Liver (tissue), 9 donors: ENCODE data around the gene UTF1. TPM values are rescaled to one million over a fixed set of nuclear protein-coding genes. Genes with fewer than 3 reads are reported as not detected.

Experiments used
- DNase-seq: peaks from one replicate; pipeline ENCODE4 v3.0.0-alpha.2; 2017; ENCODE audit warnings: low spot score
- H3K27ac ChIP-seq, 2 donors: one replicate each; pipeline ENCODE4 v1.7.0; 2013; ENCODE audit warnings: inconsistent platforms in 2 of 2, low read length in 2 of 2, control low read depth in 1 of 2, low read depth in 1 of 2, mild to moderate bottlenecking in 1 of 2
- H3K27me3 ChIP-seq, 4 donors: one replicate each; pipeline versions ENCODE4 v1.6.1 to v1.7.0; 2013; ENCODE audit warnings: low read length in 3 of 4, inconsistent platforms in 1 of 4, mild to moderate bottlenecking in 1 of 4, moderate library complexity in 1 of 4; ENCODE audit not compliant: control insufficient read depth in 4 of 4, insufficient read depth in 4 of 4
- H3K36me3 ChIP-seq, 4 donors: one replicate each; pipeline versions ENCODE4 v1.6.1 to v1.7.0; 2013; ENCODE audit warnings: low read length in 3 of 4, mild to moderate bottlenecking in 3 of 4, low read depth in 1 of 4, moderate library complexity in 1 of 4; ENCODE audit not compliant: control insufficient read depth in 4 of 4, insufficient read depth in 3 of 4
- H3K4me1 ChIP-seq, 4 donors: one replicate each; pipeline versions ENCODE4 v1.6.1 to v1.7.0; 2013; ENCODE audit warnings: low read length in 3 of 4, mild to moderate bottlenecking in 3 of 4, moderate library complexity in 1 of 4; ENCODE audit not compliant: control insufficient read depth in 4 of 4, insufficient read depth in 4 of 4
- H3K4me3 ChIP-seq, 3 donors: one replicate each; pipeline versions ENCODE4 v1.6.1 to v1.7.0; 2013; ENCODE audit warnings: low read length in 3 of 3, control low read depth in 1 of 3, low read depth in 1 of 3, mild to moderate bottlenecking in 1 of 3
- H3K9ac ChIP-seq, 2 donors: one replicate each; pipeline ENCODE4 v1.7.0; 2013; ENCODE audit warnings: low read length in 2 of 2, mild to moderate bottlenecking in 2 of 2, moderate library complexity in 2 of 2, control low read depth in 1 of 2, low read depth in 1 of 2
- H3K9me3 ChIP-seq, 4 donors: one replicate each; pipeline versions ENCODE4 v1.6.1 to v1.7.0; 2013; ENCODE audit warnings: low read length in 3 of 4; ENCODE audit not compliant: control insufficient read depth in 4 of 4
- EGR1 ChIP-seq, 2 donors: IDR thresholded peaks; 2 replicates each; pipeline ENCODE4 v1.6.1; 2016 to 2018; ENCODE audit warnings: antibody characterized with exemption in 2 of 2, low read depth in 2 of 2
- FOXA1 ChIP-seq: IDR thresholded peaks from 2 replicates; pipeline ENCODE4 v1.6.1; 2016; ENCODE audit warnings: antibody characterized with exemption
- FOXA2 ChIP-seq: IDR thresholded peaks from 2 replicates; pipeline ENCODE4 v1.6.1; 2016; ENCODE audit warnings: antibody characterized with exemption
- GABPA ChIP-seq, 2 donors: IDR thresholded peaks in 1 of 2; conservative IDR thresholded peaks in 1 of 2; 2 replicates each; pipeline ENCODE4 v1.6.1; 2016; ENCODE audit warnings: antibody characterized with exemption in 2 of 2, mild to moderate bottlenecking in 1 of 2, moderate library complexity in 1 of 2
- HNF4A ChIP-seq, 2 donors: conservative IDR thresholded peaks; 2 replicates each; pipeline ENCODE4 v1.6.1; 2016; ENCODE audit warnings: antibody characterized with exemption in 2 of 2, mild to moderate bottlenecking in 2 of 2
- HNF4G ChIP-seq: IDR thresholded peaks from 2 replicates; pipeline ENCODE4 v1.6.1; 2016; ENCODE audit warnings: antibody characterized with exemption
- JUND ChIP-seq, 2 donors: IDR thresholded peaks; 2 replicates each; pipeline ENCODE4 v1.6.1; 2016; ENCODE audit warnings: antibody characterized with exemption in 2 of 2
- MAX ChIP-seq: IDR thresholded peaks from 2 replicates; pipeline ENCODE4 v1.6.1; 2016; ENCODE audit warnings: antibody characterized with exemption
- NR2F2 ChIP-seq: IDR thresholded peaks from 2 replicates; pipeline ENCODE4 v1.6.1; 2016; ENCODE audit warnings: antibody characterized with exemption
- RAD21 ChIP-seq, 2 donors: IDR thresholded peaks; 2 replicates each; pipeline ENCODE4 v1.6.1; 2016; ENCODE audit warnings: antibody characterized with exemption in 2 of 2, mild to moderate bottlenecking in 2 of 2
- REST ChIP-seq: IDR thresholded peaks from 2 replicates; pipeline ENCODE4 v1.6.1; 2016; ENCODE audit warnings: antibody characterized with exemption, mild to moderate bottlenecking
- RXRA ChIP-seq, 2 donors: IDR thresholded peaks; 2 replicates each; pipeline ENCODE4 v1.6.1; 2017 to 2018; ENCODE audit warnings: antibody characterized with exemption in 2 of 2, mild to moderate bottlenecking in 1 of 2
- SP1 ChIP-seq: IDR thresholded peaks from 2 replicates; pipeline ENCODE4 v1.6.1; 2018; ENCODE audit warnings: antibody characterized with exemption, mild to moderate bottlenecking
- TAF1 ChIP-seq: conservative IDR thresholded peaks from 2 replicates; pipeline ENCODE4 v1.6.1; 2016; ENCODE audit warnings: antibody characterized with exemption, mild to moderate bottlenecking
- YY1 ChIP-seq: IDR thresholded peaks from 2 replicates; pipeline ENCODE4 v1.6.1; 2016; ENCODE audit warnings: antibody characterized with exemption, mild to moderate bottlenecking
- ZBTB33 ChIP-seq: IDR thresholded peaks from 2 replicates; pipeline ENCODE4 v1.6.1; 2016; ENCODE audit warnings: antibody characterized with exemption
- WGBS: extraction: QIAGEN DNeasy Blood & Tissue Kit; methylation state at CpG from one replicate; pipeline ENCODE4 v1.1.7; 2013; 5-methylcytosine and 5-hydroxymethylcytosine counted together
- polyA plus RNA-seq, 2 donors: library from polyadenylated mRNA; stranded (reverse) in 1 of 2; unstranded in 1 of 2; fragments of 200-250 nt in 1 of 2; fragments of >200 nt in 1 of 2; fragmentation: Nextera tagmentation in 1 of 2; extraction: Ambion mirVana in 1 of 2; gene quantifications; one replicate each; pipeline versions ENCODE4 v1.2.1 to v1.2.3, GENCODE V29; 2013 to 2015
- total RNA-seq, 2 donors: library from RNA; depleted of rRNA; stranded (reverse); fragments of >200 nt; gene quantifications; one replicate each; pipeline ENCODE4 v1.2.3, GENCODE V29; 2014
- TF ChIP-seq, protein P1 (sequence below): IDR thresholded peaks from 2 replicates; pipeline ENCODE4 v1.6.1; 2016; ENCODE audit warnings: antibody characterized with exemption
- TF ChIP-seq, protein P2 (sequence below): fragments of 150-350 bp; IDR thresholded peaks from 2 replicates; pipeline ENCODE4 v1.5.1; 2017; ENCODE audit warnings: improper control_type of control experiment, low read depth, low read length; ENCODE audit not compliant: missing input control
- donor health status: healthy.
- donor health status: healthy.
- donor health status: healthy.
- donor health status: healthy.
- donor health status: healthy.

Gene UTF1
- total and polyA plus RNA-seq, 4 donors, result not detected

GRCh38 chr10:133183646-133184378, 46.2 kb upstream of the UTF1 start (continued):
- TF ChIP-seq REST (no peak), HNF4A (conservative IDR thresholded peaks at IDR 0.05) (no peak), HNF4G (no peak), JUND (IDR thresholded peaks at IDR 0.05) (no peak), FOXA2 (no peak), YY1 (no peak)

- no peak for TF ChIP-seq FOXA2
- TF ChIP-seq HNF4A (conservative IDR thresholded peaks at IDR 0.05), result no peak
- TF ChIP-seq REST, result no peak
- TF ChIP-seq TAF1, result no peak
- TF ChIP-seq EGR1 (IDR thresholded peaks at IDR 0.05; ENCODE audit: low read depth in 2 of 2), result no peak
- TF ChIP-seq, protein P1, sequence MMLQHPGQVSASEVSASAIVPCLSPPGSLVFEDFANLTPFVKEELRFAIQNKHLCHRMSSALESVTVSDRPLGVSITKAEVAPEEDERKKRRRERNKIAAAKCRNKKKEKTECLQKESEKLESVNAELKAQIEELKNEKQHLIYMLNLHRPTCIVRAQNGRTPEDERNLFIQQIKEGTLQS, result no peak
- no peak for TF ChIP-seq RXRA (IDR thresholded peaks at IDR 0.05)
- no peak for TF ChIP-seq RAD21 (IDR thresholded peaks at IDR 0.05)
- TF ChIP-seq, protein P2, sequence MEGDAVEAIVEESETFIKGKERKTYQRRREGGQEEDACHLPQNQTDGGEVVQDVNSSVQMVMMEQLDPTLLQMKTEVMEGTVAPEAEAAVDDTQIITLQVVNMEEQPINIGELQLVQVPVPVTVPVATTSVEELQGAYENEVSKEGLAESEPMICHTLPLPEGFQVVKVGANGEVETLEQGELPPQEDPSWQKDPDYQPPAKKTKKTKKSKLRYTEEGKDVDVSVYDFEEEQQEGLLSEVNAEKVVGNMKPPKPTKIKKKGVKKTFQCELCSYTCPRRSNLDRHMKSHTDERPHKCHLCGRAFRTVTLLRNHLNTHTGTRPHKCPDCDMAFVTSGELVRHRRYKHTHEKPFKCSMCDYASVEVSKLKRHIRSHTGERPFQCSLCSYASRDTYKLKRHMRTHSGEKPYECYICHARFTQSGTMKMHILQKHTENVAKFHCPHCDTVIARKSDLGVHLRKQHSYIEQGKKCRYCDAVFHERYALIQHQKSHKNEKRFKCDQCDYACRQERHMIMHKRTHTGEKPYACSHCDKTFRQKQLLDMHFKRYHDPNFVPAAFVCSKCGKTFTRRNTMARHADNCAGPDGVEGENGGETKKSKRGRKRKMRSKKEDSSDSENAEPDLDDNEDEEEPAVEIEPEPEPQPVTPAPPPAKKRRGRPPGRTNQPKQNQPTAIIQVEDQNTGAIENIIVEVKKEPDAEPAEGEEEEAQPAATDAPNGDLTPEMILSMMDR, result no peak
- TF ChIP-seq GABPA (IDR thresholded peaks at IDR 0.05 in 1 of 2, conservative IDR thresholded peaks at IDR 0.05 in 1 of 2), result no peak
- TF ChIP-seq JUND (IDR thresholded peaks at IDR 0.05), result no peak
- TF ChIP-seq FOXA1, result no peak
- TF ChIP-seq YY1, result no peak
- TF ChIP-seq MAX, result no peak
- no peak for TF ChIP-seq SP1
- no peak for TF ChIP-seq NR2F2
- no peak for TF ChIP-seq ZBTB33
- no peak for TF ChIP-seq HNF4G
- Histone ChIP-seq H3K4me3 (no peak overlapping the region), H3K9ac (no peak overlapping the region), H3K9me3 (no peaks in the 10 kb centered on the region), H3K4me1 (no peaks in the 10 kb centered on the region), H3K27me3 (no peaks in the 10 kb centered on the region), H3K27ac (no peak overlapping the region), H3K36me3 (peaks cover 0 to 5% (median 0%) of the 10 kb centered on the region in 4 donors)
- WGBS, result 92% methylated on average over 23 of the region's 23 CpGs
- DNase-seq, result no peak
These were observed 45.3 kb upstream of the UTF1 start for GRCh38 chr10:133184591-133185244.
